NCI-H2081 (cell line): ENCODE results near the gene ASZ1.

ENCODE experiments used
- DNase-seq, 2 experiments: peaks; one replicate each; lab custom pipeline; 2025; lab: John Stamatoyannopoulos, UW

ASZ1 gene

DNA sequence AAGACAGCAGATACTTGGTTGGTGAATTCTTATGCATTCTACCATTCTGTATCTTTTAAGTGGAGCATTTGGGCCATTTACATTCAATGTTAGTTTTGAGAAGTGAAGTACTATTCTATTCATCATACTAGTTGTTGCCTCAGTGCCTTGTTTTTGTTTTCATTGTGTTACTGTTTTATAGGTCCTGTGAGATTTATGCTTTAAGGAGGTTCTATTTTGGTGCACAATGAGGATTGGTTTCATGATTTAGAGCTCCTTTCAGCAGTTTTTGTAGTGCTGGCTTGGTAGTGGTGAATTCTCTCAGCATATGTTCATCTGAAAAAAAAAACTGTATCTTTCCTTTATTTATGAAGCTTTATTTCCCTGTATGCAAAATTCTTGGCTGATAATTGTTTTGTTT is 81.1 kb downstream of the ASZ1 start:
- no peak for DNase-seq

DNA sequence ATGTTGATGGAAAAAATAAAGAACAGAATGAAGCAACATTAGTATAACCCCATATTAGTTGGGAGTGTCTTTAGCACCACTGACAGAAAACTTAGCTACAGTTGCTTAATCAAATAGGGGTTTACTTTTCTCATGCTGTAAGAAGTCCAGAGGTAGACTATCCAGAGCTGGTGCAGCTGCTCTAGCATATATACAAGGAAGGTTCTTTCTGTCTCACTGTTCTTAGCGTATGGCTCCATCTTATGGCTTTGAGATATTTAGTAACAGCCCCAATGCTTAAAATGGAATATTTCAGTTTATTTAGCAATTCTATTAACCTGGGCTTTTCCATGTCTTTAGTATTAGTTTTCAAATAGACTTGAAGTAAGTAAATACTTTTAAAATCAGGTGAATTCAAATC is 89.3 kb downstream of the ASZ1 start:
- no peak for DNase-seq

DNA sequence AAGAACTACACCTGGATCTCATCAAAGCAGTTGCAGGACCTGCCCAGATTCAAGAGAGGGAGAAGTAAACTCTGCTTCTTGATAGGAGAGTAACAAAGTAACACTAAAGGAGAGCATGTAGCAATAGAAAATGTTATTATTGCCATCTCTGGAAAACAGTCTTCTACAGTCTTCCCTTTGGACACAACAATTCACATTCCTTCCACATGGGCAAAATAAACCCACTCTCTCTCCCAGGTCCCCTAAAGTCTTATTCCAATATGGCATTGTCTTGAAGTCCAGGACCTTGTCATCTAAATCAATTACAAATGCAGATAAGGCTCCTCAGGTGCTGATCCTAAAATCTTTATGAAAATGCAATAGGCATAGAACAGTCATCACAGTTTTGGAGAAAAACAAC is 94.1 kb downstream of the ASZ1 start:
- DNase-seq = no peak

DNA sequence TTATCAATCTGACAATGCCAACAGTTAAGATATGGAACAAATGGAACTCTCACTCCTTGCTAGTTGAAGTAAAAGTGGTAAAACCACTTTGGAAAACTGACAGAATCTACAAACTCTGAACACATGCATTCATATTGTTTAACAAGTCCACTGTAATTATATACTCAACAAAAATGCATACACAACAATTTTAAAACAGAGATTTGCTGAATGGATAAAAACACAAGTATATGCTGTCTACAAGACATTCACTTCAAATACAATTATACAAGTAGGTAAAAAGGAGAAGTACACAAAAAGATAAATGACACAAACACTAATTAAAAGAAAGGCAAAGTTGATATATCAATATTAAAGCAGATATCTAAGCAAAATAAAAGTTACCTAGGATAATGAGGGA is 95.3 kb downstream of the ASZ1 start:
- no peak for DNase-seq

DNA sequence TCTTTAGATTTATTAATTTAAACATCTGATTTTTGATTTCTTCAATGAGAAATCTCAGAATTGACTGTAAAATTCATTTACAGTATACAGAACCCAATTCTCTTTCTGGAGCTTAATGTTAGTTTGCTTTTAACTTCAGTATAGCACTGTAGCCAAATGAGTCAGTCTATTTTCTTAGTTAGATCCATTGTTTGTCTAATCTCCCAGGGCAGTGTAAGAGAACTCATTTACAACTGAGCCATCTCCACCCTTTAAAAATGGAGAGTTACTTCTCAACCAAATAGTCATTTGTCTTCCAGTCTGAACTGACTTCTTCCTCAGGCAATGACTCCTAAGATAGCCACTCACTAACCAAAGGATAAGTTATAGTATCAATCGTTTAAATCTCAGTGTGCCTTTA is 101.5 kb downstream of the ASZ1 start:
- DNase-seq = no peak

DNA sequence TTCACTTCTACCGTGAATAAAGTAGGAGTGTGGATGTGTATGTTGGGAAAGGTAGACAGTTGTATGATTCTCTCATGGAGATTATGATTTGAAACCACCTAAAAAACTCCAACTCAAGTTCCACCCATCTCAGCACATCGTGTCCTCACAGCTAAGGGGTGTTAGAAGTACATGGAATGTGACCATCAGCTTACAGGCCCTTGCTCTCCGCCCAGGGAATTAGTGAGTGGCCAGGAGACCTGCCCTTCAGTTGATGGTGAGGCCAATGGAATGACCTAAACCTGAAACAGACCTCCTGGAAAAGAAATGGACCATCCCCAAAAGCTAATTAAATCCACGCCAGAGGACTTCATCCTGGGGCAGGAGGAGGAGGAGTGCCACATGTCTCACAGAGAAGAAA is 102.3 kb downstream of the ASZ1 start:
- DNase-seq = no peak

DNA sequence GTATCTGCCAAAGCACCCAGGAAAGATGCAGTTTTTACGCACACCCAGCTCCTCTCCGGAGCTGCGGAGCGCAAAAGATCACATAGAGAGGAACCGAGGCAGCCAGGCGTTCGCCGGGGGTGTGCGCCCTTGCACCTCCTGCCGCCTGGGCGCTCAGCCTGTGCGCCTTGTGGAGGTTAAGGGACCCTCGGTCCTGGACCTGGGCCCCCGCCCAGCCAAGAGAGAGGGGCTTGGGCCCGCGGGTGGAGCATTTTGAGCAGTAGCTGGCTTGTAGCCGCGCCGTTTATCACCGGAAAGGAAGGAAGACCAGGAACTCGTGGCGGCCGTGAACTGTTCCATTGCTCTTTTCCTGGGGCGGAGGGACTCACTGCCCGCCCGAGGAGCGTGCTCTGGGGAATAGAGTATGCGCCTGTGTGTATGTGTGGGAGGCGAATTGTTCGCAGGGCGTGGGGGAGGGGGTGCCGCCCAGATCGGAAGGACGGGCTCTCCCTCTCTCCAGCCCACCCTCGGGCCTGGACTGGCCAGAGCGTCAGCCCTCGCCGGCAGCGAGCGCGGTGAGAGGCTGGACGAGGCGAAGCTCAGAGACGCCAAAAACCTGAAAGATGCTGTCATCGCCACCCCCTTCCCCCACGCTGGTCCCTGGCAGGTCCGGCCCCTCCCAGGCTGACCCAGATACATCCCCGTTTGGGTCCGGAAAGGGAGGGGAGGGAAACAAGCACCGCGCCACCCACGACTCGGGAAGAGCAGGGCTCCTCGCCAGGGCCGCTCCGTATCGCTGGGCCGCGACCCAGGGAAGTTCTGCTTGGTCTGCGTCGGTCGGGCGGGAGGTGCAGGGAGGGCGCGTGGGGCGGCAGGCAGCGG is 103.2 kb downstream of the ASZ1 start:
- DNase-seq = peak in 1 of 2 experiments; percentile 8

DNA sequence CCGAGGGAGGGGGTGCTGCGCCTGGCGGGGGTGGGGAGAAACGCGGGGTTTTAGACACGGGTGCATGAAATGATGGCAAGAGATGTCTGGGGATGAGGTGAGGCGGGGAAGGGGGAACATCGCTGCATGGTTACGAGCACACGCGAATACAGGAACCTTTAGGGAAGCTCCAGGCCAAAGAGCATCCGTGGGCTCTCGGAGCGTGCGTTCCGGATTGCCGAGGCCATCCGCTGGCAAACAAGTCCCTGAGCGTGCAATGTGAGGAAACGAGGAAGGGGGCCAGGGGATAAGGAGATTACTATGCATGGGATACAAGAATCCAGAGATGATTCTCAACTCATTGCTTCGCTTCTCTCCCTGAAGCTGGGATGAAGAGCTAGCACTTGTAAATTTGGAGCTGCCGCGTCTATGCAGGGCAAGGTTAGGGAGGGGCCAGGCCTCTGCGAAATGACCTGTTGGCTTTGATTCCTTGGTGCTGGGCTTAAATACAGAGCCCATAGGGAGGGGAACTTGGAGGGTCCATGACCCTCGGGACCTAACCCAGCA is 103.9 kb downstream of the ASZ1 start:
- DNase-seq = peak in 1 of 2 experiments; percentile 18

DNA sequence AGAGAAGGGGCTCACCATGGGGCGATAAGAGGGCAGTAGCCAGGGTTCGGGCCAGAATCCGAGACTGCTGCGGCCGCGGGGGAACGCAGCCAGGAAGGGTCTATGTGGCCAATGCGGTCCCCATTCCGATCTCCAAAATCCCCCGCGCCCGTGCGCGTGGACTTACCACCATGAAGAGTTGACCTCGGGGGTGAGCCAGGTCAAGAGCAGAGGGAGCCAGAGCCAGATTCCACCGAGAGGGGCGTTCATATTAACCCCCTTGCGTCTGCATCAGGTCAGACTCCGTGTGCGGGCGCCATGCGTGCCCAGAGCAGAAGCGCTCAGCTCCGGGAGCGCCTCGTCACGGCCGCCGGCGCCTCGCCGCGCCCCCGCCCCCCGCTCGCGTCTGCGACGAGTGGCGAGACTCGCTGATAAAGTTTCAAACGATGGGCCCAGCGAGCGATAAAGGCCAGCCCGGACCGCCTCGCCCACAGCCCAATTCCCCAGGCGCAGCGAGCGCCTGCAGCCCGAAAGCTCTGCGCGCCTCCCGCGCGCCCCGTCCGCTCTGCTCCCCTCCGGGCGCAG is 104.5 kb downstream of the ASZ1 start, which contains the start of gene WNT2:
TSS of gene WNT2 (minus strand) at position 318 of the 564 bp plus-strand sequence. CDS start at position 249, 69 bp downstream.
- no peak for DNase-seq

DNA sequence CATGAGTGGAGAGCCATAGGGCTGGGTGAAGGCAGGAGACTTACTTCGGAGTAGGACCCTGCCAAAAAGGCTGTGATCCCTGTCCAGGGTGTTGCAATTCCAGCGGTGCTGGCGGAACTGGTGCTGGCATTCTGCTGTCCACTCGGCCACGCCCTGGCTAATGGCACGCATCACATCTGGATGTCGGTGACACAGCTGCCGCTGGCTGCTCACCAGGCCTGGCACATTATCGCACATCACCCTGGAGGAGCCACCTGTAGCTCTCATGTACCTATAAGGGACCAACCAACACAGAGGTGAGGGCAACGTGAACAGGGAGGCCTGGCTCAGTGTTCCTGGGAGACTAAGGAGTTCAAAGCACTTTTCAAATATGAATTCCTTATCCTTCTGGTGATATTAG is 106.8 kb downstream of the ASZ1 start:
- DNase-seq = no peak

DNA sequence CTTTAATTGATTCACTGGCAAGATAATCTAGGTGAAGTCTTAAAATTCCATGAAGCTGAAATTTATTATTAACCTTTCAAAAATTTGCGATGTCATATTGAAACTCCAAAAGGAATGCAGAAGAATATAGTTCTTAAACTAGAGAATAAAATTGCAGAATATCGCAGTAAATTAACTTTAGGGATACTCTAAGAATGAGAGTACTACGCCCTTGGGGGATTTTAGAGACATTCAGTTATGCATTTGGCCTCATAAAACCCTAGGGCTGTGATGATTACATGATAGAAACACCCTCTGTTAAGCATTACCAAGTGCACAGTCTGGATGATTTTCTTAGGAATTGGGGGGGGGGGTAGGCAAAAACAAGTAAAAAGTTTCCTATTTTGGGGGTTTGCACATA is 108.1 kb downstream of the ASZ1 start:
- no peak for DNase-seq

DNA sequence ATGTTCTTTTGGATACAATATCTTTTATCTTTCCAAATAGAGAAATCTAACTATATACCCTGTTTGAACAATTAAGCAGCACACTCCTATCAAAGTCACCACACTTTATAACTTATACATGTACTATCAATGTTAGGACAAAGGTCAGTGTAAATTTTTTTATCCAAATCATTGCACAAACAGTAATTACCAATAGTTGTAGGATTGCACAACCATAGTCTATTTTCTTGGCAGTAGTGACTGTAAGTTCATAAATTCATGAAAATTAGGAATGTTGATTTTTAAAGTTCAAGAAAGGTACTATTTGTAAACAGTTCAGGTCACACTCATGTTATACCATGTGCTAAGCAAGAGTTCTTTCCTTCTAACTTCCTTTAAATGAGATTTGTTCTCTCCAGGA is 113.7 kb downstream of the ASZ1 start:
- no peak for DNase-seq
